GM23338 (cell line): ENCODE data around the gene SULF2. TPM values are rescaled to one million over a fixed set of nuclear protein-coding genes. Genes with fewer than 3 reads are reported as not detected.

Source experiments
- ATAC-seq: fragments of 200-7000 bp; cut with Tn5 transposase; 3 replicates; pipeline ENCODE4 v1.9.1; 2020
- DNase-seq: peaks from one replicate; pipeline ENCODE4 v3.0.0-alpha.2; 2015; ENCODE audit warnings: low spot score
- H2AFZ ChIP-seq: fragments of 200-600 bp; sonication (generic); 2 replicates; pipeline ENCODE4 v1.8.0; 2016; ENCODE audit warnings: antibody characterized with exemption, mild to moderate bottlenecking, moderate library complexity
- H3F3A ChIP-seq: fragments of 200-600 bp; sonication (generic); replicated peaks from 2 replicates; pipeline ENCODE4 v1.8.0; 2017; ENCODE audit warnings: antibody characterized with exemption, mixed run types, low read depth
- H3K27ac ChIP-seq: fragments of 200-600 bp; sonication (generic); 2 replicates; pipeline ENCODE4 v1.6.1; 2016; ENCODE audit warnings: low read depth
- H3K27me3 ChIP-seq: fragments of 200-600 bp; sonication (generic); 2 replicates; pipeline ENCODE4 v1.8.0; 2016; ENCODE audit warnings: mild to moderate bottlenecking, mixed run types, moderate library complexity; ENCODE audit not compliant: insufficient read depth
- H3K36me3 ChIP-seq: fragments of 200-600 bp; sonication (generic); 2 replicates; pipeline ENCODE4 v1.8.0; 2016; ENCODE audit warnings: mild to moderate bottlenecking; ENCODE audit not compliant: insufficient read depth
- H3K4me1 ChIP-seq: fragments of 200-600 bp; sonication (generic); 2 replicates; pipeline ENCODE4 v1.8.0; 2016; ENCODE audit warnings: mild to moderate bottlenecking, moderate library complexity; ENCODE audit not compliant: insufficient read depth
- H3K4me2 ChIP-seq: fragments of 200-600 bp; sonication (generic); 2 replicates; pipeline ENCODE4 v1.7.1; 2017; ENCODE audit warnings: mixed run types
- H3K4me3 ChIP-seq: fragments of 200-600 bp; sonication (generic); 2 replicates; pipeline ENCODE4 v1.6.1; 2016; ENCODE audit warnings: mixed run types
- H3K79me2 ChIP-seq: fragments of 200-600 bp; sonication (generic); replicated peaks from 2 replicates; pipeline ENCODE4 v1.8.0; 2017; ENCODE audit warnings: mild to moderate bottlenecking; ENCODE audit not compliant: insufficient read depth
- H3K9me2 ChIP-seq: fragments of 200-600 bp; sonication (generic); 2 replicates; pipeline ENCODE4 v1.8.0; 2017; ENCODE audit not compliant: insufficient read depth
- H4K20me1 ChIP-seq: fragments of 200-600 bp; sonication (generic); replicated peaks from 2 replicates; pipeline ENCODE4 v1.8.0; 2017; ENCODE audit warnings: mild to moderate bottlenecking; ENCODE audit not compliant: insufficient read depth
- H3K27ac Mint-ChIP-seq: 2 replicates; pipeline ENCODE4 v1.8.0; 2020; ENCODE audit warnings: inconsistent platforms, mild to moderate bottlenecking, moderate library complexity, mixed read lengths
- H3K27me3 Mint-ChIP-seq: 3 replicates; pipeline ENCODE4 v1.8.0; 2022; ENCODE audit warnings: low read depth, mild to moderate bottlenecking, moderate library complexity, mixed read lengths, inconsistent platforms; ENCODE audit not compliant: insufficient read depth, poor library complexity
- H3K36me3 Mint-ChIP-seq: 3 replicates; pipeline ENCODE4 v1.8.0; 2021; ENCODE audit warnings: low read depth, mild to moderate bottlenecking, inconsistent platforms, moderate library complexity, mixed read lengths
- H3K4me1 Mint-ChIP-seq: 3 replicates; pipeline ENCODE4 v1.8.0; 2020; ENCODE audit warnings: mild to moderate bottlenecking, inconsistent platforms, mixed read lengths
- H3K4me3 Mint-ChIP-seq: 3 replicates; pipeline ENCODE4 v1.8.0; 2021; ENCODE audit warnings: moderate library complexity, mild to moderate bottlenecking, inconsistent platforms, mixed read lengths
- H3K9me3 Mint-ChIP-seq: 3 replicates; pipeline ENCODE4 v1.8.0; 2020; ENCODE audit warnings: moderate library complexity, mild to moderate bottlenecking, inconsistent platforms, mixed read lengths
- CTCF ChIP-seq, 2 experiments: fragments of 200-600 bp in 1 of 2; sonication (generic) in 1 of 2; conservative IDR thresholded peaks; 2 replicates each; pipeline versions ENCODE4 v1.5.1 to v1.6.1; 2016 to 2017; ENCODE audit warnings: antibody characterized with exemption in 2 of 2, low read depth in 2 of 2, mild to moderate bottlenecking in 2 of 2, moderate library complexity in 1 of 2
- ETS1 ChIP-seq: IDR thresholded peaks from 2 replicates; pipeline ENCODE4 v1.6.1; 2016; ENCODE audit warnings: antibody characterized with exemption
- EZH2 ChIP-seq: fragments of 200-600 bp; sonication (generic); IDR thresholded peaks from one replicate; pipeline ENCODE4 v1.8.0; 2017; ENCODE audit warnings: antibody characterized with exemption, mild to moderate bottlenecking, low read depth; ENCODE audit not compliant: unreplicated experiment
- polyA plus RNA-seq: library from polyadenylated mRNA; unstranded; fragments of >200 nt; fragmentation: Nextera tagmentation; extraction: Ambion mirVana; gene quantifications from 2 replicates; pipeline ENCODE4 v1.2.1, GENCODE V29; 2016
- total RNA-seq: library from RNA; depleted of rRNA; stranded (reverse); fragments of >200 nt; shearing (Covaris generic); gene quantifications from 2 replicates; pipeline ENCODE4 v1.2.3, GENCODE V29; 2014
- TF ChIP-seq, protein P1 (sequence below): fragments of 250-450 bp; sonication (Bioruptor Pico); IDR thresholded peaks from 2 replicates; pipeline ENCODE4 v1.5.0; 2020; ENCODE audit warnings: mild to moderate bottlenecking, moderate library complexity

The SULF2 gene
- total and polyA plus RNA-seq, 2 experiments from 2014 or later = 9.5 to 20.7 TPM

DNA sequence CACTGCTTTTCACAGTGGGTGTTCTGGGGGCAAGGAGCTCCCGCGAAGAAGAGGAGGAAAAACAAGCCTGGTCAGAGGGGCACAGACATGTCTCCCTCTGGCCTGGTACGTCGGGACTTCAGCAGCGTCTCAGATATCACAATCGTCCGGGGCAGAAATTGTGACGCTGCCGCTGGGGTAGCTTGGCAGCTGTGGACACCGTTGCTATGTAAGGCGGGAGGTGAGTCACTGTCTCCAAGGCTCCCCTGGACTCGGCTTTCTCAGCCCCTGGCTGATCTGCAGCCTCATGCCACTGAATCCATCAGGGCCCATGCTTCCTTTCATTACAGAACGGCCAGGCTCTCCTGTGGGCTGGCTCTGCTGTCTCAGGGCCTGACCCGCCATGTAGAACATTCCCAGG, 98.7 kb downstream of the SULF2 start (continued):
- TF ChIP-seq, protein P1, sequence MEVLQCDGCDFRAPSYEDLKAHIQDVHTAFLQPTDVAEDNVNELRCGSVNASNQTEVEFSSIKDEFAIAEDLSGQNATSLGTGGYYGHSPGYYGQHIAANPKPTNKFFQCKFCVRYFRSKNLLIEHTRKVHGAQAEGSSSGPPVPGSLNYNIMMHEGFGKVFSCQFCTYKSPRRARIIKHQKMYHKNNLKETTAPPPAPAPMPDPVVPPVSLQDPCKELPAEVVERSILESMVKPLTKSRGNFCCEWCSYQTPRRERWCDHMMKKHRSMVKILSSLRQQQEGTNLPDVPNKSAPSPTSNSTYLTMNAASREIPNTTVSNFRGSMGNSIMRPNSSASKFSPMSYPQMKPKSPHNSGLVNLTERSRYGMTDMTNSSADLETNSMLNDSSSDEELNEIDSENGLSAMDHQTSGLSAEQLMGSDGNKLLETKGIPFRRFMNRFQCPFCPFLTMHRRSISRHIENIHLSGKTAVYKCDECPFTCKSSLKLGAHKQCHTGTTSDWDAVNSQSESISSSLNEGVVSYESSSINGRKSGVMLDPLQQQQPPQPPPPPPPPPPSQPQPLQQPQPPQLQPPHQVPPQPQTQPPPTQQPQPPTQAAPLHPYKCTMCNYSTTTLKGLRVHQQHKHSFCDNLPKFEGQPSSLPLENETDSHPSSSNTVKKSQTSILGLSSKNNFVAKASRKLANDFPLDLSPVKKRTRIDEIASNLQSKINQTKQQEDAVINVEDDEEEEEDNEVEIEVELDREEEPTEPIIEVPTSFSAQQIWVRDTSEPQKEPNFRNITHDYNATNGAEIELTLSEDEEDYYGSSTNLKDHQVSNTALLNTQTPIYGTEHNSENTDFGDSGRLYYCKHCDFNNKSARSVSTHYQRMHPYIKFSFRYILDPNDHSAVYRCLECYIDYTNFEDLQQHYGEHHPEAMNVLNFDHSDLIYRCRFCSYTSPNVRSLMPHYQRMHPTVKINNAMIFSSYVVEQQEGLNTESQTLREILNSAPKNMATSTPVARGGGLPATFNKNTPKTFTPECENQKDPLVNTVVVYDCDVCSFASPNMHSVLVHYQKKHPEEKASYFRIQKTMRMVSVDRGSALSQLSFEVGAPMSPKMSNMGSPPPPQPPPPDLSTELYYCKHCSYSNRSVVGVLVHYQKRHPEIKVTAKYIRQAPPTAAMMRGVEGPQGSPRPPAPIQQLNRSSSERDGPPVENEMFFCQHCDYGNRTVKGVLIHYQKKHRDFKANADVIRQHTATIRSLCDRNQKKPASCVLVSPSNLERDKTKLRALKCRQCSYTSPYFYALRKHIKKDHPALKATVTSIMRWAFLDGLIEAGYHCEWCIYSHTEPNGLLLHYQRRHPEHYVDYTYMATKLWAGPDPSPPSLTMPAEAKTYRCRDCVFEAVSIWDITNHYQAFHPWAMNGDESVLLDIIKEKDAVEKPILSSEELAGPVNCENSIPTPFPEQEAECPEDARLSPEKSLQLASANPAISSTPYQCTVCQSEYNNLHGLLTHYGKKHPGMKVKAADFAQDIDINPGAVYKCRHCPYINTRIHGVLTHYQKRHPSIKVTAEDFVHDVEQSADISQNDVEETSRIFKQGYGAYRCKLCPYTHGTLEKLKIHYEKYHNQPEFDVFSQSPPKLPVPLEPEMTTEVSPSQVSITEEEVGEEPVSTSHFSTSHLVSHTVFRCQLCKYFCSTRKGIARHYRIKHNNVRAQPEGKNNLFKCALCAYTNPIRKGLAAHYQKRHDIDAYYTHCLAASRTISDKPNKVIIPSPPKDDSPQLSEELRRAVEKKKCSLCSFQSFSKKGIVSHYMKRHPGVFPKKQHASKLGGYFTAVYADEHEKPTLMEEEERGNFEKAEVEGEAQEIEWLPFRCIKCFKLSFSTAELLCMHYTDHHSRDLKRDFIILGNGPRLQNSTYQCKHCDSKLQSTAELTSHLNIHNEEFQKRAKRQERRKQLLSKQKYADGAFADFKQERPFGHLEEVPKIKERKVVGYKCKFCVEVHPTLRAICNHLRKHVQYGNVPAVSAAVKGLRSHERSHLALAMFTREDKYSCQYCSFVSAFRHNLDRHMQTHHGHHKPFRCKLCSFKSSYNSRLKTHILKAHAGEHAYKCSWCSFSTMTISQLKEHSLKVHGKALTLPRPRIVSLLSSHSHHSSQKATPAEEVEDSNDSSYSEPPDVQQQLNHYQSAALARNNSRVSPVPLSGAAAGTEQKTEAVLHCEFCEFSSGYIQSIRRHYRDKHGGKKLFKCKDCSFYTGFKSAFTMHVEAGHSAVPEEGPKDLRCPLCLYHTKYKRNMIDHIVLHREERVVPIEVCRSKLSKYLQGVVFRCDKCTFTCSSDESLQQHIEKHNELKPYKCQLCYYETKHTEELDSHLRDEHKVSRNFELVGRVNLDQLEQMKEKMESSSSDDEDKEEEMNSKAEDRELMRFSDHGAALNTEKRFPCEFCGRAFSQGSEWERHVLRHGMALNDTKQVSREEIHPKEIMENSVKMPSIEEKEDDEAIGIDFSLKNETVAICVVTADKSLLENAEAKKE = no peak

GRCh38 chr20:47684306-47685080, 100.8 kb downstream of the SULF2 start:
- no peaks in the 10 kb centered on the region for H3K27me3 ChIP-seq
- H3K9me2 ChIP-seq = 0 out of 2 replicates have a peak, but pooled peaks cover 5% of the 10 kb centered on the region
- DNase-seq (no peak), ATAC-seq (no peak)
- Mint-ChIP-seq H3K4me1 (peaks cover 28% of the 10 kb centered on the region), H3K4me3 (no peak overlapping the region), H3K27ac (no peak overlapping the region), H3K27me3 (peaks cover 8% of the 10 kb centered on the region), H3K9me3 (peaks cover 6% of the 10 kb centered on the region; the same call in 1 of the 3 replicates), H3K36me3 (peaks cover 7% of the 10 kb centered on the region; the same call in 2 of the 3 replicates)
- H4K20me1 ChIP-seq = no peaks in the 10 kb centered on the region
- no peaks in the 10 kb centered on the region; the same call in 1 of the 2 replicates for H3K36me3 ChIP-seq
- H3K4me1 ChIP-seq = peaks cover 7% of the 10 kb centered on the region
- H3K27ac ChIP-seq = no peak overlapping the region
- H3K79me2 ChIP-seq = no peaks in the 10 kb centered on the region
- no peak overlapping the region for H2AFZ ChIP-seq
- H3K4me3 ChIP-seq = no peak overlapping the region
- H3K4me2 ChIP-seq = no peak overlapping the region
- no peaks in the 10 kb centered on the region for H3F3A ChIP-seq
- TF ChIP-seq EZH2 (no peak), ETS1 (no peak), CTCF (conservative IDR thresholded peaks at IDR 0.05; ENCODE audit: low read depth in 2 of 2) (no peak)
- TF ChIP-seq, protein P1 = no peak
